ENCODE data around the gene BSCL2. TPM values are rescaled to one million over a fixed set of nuclear protein-coding genes. Genes with fewer than 3 reads are reported as not detected.
"Not testable (repeated sequence)": the region's sequence is repeated elsewhere in the genome, so short reads cannot be mapped to it uniquely, and the experiment has no call there.

The BSCL2 gene
- total RNA-seq, 1 donor from 2014 or later: 34.6 TPM

GRCh38 chr11:62702246-62702645 is 5.0 kb downstream of the BSCL2 start:
- H3K4me2 ChIP-seq: no peak overlapping the region
- no peak overlapping the region for H3K4me3 ChIP-seq
- H3K27ac ChIP-seq: no peak overlapping the region
- H2AFZ ChIP-seq (replicated peaks): no peak overlapping the region
- H4K20me1 ChIP-seq (ENCODE audit: low read depth): no peaks in the 10 kb centered on the region
- H3K9me3 ChIP-seq (ENCODE audit: low read depth): no peaks in the 10 kb centered on the region
- H3K36me3 ChIP-seq: peaks cover 4% of the 10 kb centered on the region
- Mint-ChIP-seq H3K27me3 (ENCODE audit: insufficient read depth, low read depth) (no peaks in the 10 kb centered on the region), H3K9me3 (no peaks in the 10 kb centered on the region), H3K4me1 (peaks cover 14% of the 10 kb centered on the region), H3K4me3 (no peak overlapping the region), H3K36me3 (peaks cover 25% of the 10 kb centered on the region), H3K27ac (peak overlapping the region; percentile 31)
- peaks cover 20% of the 10 kb centered on the region for H3F3A ChIP-seq (ENCODE audit: low read depth)
- no peaks in the 10 kb centered on the region for H3K27me3 ChIP-seq
- H3K79me2 ChIP-seq (ENCODE audit: low read depth): peaks cover 16% of the 10 kb centered on the region
- peaks cover 14% of the 10 kb centered on the region for H3K4me1 ChIP-seq
- no peak overlapping the region for H3K9ac ChIP-seq
- TF ChIP-seq EZH2 (IDR thresholded peaks at IDR 0.05): no peak
- no peak for TF ChIP-seq CTCF (IDR thresholded peaks at IDR 0.05)
- TF ChIP-seq EZH2phosphoT487 (IDR thresholded peaks at IDR 0.05): no peak
- no peak for DNase-seq (ENCODE audit: low spot score)

DNA sequence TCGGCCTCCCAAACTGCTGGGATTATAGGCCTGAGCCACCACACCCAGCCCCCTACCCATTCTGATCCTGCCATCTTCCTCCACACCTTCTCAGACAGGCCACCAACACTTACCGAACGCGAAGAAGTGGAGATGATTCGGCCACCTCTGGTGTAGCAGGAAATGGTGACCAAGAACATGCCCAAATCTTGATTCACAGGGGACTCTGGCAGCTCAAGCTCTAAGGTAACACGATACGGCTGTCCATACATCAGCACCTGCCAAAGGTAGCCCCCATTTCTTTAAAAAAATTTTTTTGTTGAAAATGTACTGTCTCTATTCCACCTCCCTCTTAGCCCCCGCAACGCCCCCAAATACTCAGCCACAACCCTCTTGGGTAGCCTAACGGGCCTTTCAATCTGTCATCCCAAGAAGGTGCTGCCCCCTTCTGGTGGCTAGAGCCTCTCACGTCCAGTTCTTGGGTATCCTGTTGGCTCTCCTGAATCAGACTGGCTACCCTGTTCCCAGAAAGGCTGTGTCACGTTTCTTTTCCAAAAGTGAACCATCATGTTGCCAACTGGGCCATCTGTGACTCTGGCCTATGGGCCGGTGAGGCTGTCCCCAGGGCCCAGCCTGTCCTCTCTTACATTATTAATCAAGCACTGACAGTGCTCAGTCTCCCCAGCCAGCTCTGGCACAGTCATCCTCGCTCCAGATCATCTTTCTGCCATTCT is 12.6 kb downstream of the BSCL2 start:
- H4K20me1 ChIP-seq (ENCODE audit: low read depth): no peaks in the 10 kb centered on the region
- DNase-seq (ENCODE audit: low spot score): peak; percentile 91
- peaks cover 4% of the 10 kb centered on the region for H3K4me1 Mint-ChIP-seq
- no peak overlapping the region for H3K4me3 ChIP-seq
- TF ChIP-seq EZH2 (IDR thresholded peaks at IDR 0.05) (no peak), CTCF (IDR thresholded peaks at IDR 0.05) (peak; percentile 89)
- peaks cover 2% of the 10 kb centered on the region for H3K27me3 Mint-ChIP-seq (ENCODE audit: insufficient read depth, low read depth)
- H3K36me3 ChIP-seq: no peaks in the 10 kb centered on the region
- peaks cover 18% of the 10 kb centered on the region for H3K36me3 Mint-ChIP-seq
- H3K4me3 Mint-ChIP-seq: peak overlapping the region; percentile 11
- H3K4me2 ChIP-seq: no peak overlapping the region
- no peaks in the 10 kb centered on the region for H3K9me3 Mint-ChIP-seq
- H3K27ac ChIP-seq: no peak overlapping the region
- H3K27me3 ChIP-seq: no peaks in the 10 kb centered on the region
- no peaks in the 10 kb centered on the region for H3K9me3 ChIP-seq (ENCODE audit: low read depth)
- peak overlapping the region; percentile 65 for H3K27ac Mint-ChIP-seq
- no peaks in the 10 kb centered on the region for H3K79me2 ChIP-seq (ENCODE audit: low read depth)
- H3F3A ChIP-seq (ENCODE audit: low read depth): peaks cover 5% of the 10 kb centered on the region
- no peak overlapping the region for H3K9ac ChIP-seq
- H3K4me1 ChIP-seq: no peaks in the 10 kb centered on the region
- no peak overlapping the region for H2AFZ ChIP-seq (replicated peaks)

DNA sequence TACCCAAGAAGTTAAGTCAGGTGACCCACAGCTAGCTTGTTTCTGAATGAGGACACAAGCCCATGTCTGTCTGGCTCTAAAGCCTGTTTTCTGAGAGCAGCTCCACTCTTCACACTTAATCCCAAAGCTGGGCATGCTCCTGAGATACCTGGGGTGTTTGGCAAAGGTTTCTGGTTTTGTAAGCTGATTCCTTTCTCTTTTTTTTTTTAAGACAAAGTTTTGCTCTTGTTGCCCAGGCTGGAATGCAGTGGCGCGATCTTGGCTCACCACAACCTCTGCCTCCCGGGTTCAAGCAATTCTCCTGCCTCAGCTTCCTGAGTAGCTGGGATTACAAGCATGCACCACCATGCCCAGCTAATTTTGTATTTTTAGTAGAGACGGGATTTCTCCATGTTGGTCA is 13.6 kb downstream of the BSCL2 start:
- not testable (repeated sequence) for H3K36me3 ChIP-seq; H3K9ac ChIP-seq; H2AFZ ChIP-seq (replicated peaks); H3K27ac ChIP-seq; H3K27me3 ChIP-seq; H3K27me3 Mint-ChIP-seq (ENCODE audit: insufficient read depth, low read depth); H3K4me1 Mint-ChIP-seq; H3K27ac Mint-ChIP-seq; H3K4me3 ChIP-seq; H3K4me2 ChIP-seq; H3K4me1 ChIP-seq; H4K20me1 ChIP-seq (ENCODE audit: low read depth); H3K9me3 Mint-ChIP-seq; H3K4me3 Mint-ChIP-seq; H3K79me2 ChIP-seq (ENCODE audit: low read depth); DNase-seq (ENCODE audit: low spot score); H3K9me3 ChIP-seq (ENCODE audit: low read depth); H3F3A ChIP-seq (ENCODE audit: low read depth)
- peaks cover 17% of the 10 kb centered on the region for H3K36me3 Mint-ChIP-seq

DNA sequence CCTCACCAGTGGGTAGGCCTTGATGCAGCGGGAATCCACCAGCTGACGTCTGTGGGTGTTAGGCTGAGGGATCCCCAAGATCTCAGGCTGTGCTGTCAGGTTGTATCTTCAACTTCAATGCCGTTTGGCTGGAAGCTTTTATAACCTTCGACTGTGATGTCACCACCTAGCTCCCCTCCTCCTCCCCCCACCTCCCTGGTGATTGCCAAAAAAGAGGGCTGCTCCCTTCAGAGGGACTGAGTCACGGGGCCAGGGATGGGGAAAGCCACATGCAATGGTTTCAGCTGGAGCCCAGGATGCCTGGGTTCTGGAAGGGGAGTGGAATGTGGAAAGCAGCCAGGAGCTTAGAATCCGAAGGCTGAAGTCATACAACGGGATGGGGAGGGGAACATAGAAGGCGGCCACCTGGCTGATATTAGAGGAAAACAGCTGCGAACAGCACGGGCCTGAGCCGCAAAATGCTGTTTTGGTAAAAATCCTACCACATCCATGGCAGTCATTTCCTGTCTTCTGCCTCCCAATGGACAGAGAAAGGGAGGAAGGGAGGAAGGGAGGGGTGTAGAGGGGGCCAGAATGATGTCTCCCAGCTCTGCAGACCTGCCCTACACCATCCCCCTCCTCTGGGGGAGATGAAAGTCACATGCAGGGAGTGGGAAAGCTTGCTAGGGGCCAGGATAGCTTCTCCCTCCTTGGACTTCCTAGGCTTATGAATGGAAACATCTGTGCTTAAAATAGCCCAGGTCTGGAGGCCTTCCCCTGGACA is 17.6 kb downstream of the BSCL2 start, which contains the start of gene LRRN4CL:
TSS of gene LRRN4CL (minus strand) at position 110 of the 763 bp plus-strand sequence. CDS start 1,022 bp downstream, outside the sequence.
- Histone ChIP-seq H3K36me3 (no peaks in the 10 kb centered on the region), H2AFZ (replicated peaks) (no peak within 1 kb of the TSS), H3K79me2 (ENCODE audit: low read depth) (no peaks in the 10 kb centered on the region), H3K27ac (peak within 1 kb of the TSS; percentile 13), H3F3A (ENCODE audit: low read depth) (peaks cover 7% of the 10 kb centered on the region), H3K4me2 (no peak within 1 kb of the TSS), H3K4me3 (no peak within 1 kb of the TSS), H3K9me3 (ENCODE audit: low read depth) (no peaks in the 10 kb centered on the region), H3K9ac (no peak within 1 kb of the TSS), H4K20me1 (ENCODE audit: low read depth) (no peaks in the 10 kb centered on the region), H3K4me1 (no peaks in the 10 kb centered on the region), H3K27me3 (no peaks in the 10 kb centered on the region)
- DNase-seq (ENCODE audit: low spot score): no peak
- no peaks in the 10 kb centered on the region for H3K9me3 Mint-ChIP-seq
- peaks cover 8% of the 10 kb centered on the region for H3K36me3 Mint-ChIP-seq
- peaks cover 6% of the 10 kb centered on the region for H3K4me1 Mint-ChIP-seq
- TF ChIP-seq EZH2 (IDR thresholded peaks at IDR 0.05) (no peak), EZH2phosphoT487 (IDR thresholded peaks at IDR 0.05) (no peak), CTCF (IDR thresholded peaks at IDR 0.05) (no peak)
- no peak within 1 kb of the TSS for H3K27ac Mint-ChIP-seq
- peaks cover 2% of the 10 kb centered on the region for H3K27me3 Mint-ChIP-seq (ENCODE audit: insufficient read depth, low read depth)
- H3K4me3 Mint-ChIP-seq: peak within 1 kb of the TSS; percentile 53
